ENCODE results near the gene HERPUD2.
"Not testable (repeated sequence)": the region's sequence is repeated elsewhere in the genome, so short reads cannot be mapped to it uniquely, and the experiment has no call there.

Gene HERPUD2

GRCh38 chr7:35599061-35599460 lies 95.9 kb downstream of the HERPUD2 start:
- no peak for DNase-seq

GRCh38 chr7:35596061-35596460 lies 98.9 kb downstream of the HERPUD2 start:
- DNase-seq, result no peak

- no peak for DNase-seq
Measured at GRCh38 chr7:35593899-35594298, 101.0 kb downstream of the HERPUD2 start.

- no peak for DNase-seq
Measured at GRCh38 chr7:35588647-35589046, 106.3 kb downstream of the HERPUD2 start.

- no peak for DNase-seq
Measured at GRCh38 chr7:35584990-35585389, 109.9 kb downstream of the HERPUD2 start.

GRCh38 chr7:35584533-35584932 lies 110.4 kb downstream of the HERPUD2 start:
- not testable (repeated sequence) for DNase-seq

All from activated CD4-positive, alpha-beta T cell treated with anti-CD3 and anti-CD28 coated beads for 4 hours (primary cell).